ENCODE measurements around the gene DLST.
A peak's percentile ranks its signal among the peaks of the same experiment; 100 is the strongest.
"Not testable (repeated sequence)": the region's sequence is repeated elsewhere in the genome, so short reads cannot be mapped to it uniquely, and the experiment has no call there.

Gene DLST

DNA sequence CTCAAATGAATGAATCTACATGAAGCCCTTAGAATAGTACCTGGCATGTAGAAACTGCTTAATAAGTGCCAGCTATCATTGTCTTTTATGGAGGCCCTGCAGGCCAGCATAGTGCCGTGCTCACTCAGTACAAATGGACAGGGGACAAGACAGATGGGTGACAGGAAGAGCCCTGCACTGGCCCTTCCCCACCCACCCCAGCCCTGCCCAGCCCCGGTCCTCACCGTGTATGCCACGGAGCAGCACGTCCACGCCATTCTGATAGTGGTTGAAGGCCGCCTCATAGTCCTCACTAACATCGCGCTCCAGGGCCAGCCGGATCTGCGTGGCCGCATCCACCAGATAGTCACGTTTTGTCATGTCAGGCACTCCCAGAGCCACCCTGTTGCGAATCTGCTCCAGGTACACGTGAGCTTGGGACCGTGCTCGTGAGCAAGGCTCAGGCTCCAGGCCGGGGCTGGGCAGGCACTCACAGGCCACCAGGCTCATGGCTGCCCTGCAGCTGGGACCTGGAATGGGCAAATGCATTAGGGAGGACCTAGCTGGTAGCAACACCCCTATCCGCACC, 39.4 kb downstream of the DLST start:
- Histone ChIP-seq H3K4me1 (peaks cover 23 to 41% (median 29%) of the 10 kb centered on the region in 10 experiments), H3K9ac (no peak overlapping the region), H4K20me1 (no peaks in the 10 kb centered on the region), H3K4me2 (no peak overlapping the region; a peak in 1 of 22 replicates), H3K27me3 (no peaks in the 10 kb centered on the region), H3K4me3 (no peak overlapping the region), H3K36me3 (peaks cover 0 to 14% (median 0%) of the 10 kb centered on the region in 11 experiments; a peak in 3 of 22 replicates), H3K9me3 (replicated peaks in 1 of 11) (no peaks in the 10 kb centered on the region), H3K27ac (no peak overlapping the region)
- no peak for TF ChIP-seq Cebpa-rat (IDR thresholded peaks at IDR 0.05)

GRCh38 chr14:74921987-74922751, 40.5 kb downstream of the DLST start:
- Histone ChIP-seq H3K4me2 (peak overlapping the region; percentile 79 to 99 (median 95)), H3K27me3 (no peaks in the 10 kb centered on the region), H4K20me1 (no peaks in the 10 kb centered on the region), H3K4me3 (peak overlapping the region; percentile 64 to 81 (median 71)), H3K36me3 (peaks cover 0 to 14% (median 0%) of the 10 kb centered on the region in 11 experiments; a peak in 2 of 22 replicates), H3K9me3 (replicated peaks in 1 of 11) (no peaks in the 10 kb centered on the region), H3K4me1 (peaks cover 23 to 41% (median 29%) of the 10 kb centered on the region in 10 experiments), H3K27ac (peak overlapping the region; percentile 53 to 87 (median 78); a peak in 20 of 22 replicates), H3K9ac (peak overlapping the region; percentile 75 to 89 (median 85))
- TF ChIP-seq Cebpa-rat (IDR thresholded peaks at IDR 0.05): no peak

DNA sequence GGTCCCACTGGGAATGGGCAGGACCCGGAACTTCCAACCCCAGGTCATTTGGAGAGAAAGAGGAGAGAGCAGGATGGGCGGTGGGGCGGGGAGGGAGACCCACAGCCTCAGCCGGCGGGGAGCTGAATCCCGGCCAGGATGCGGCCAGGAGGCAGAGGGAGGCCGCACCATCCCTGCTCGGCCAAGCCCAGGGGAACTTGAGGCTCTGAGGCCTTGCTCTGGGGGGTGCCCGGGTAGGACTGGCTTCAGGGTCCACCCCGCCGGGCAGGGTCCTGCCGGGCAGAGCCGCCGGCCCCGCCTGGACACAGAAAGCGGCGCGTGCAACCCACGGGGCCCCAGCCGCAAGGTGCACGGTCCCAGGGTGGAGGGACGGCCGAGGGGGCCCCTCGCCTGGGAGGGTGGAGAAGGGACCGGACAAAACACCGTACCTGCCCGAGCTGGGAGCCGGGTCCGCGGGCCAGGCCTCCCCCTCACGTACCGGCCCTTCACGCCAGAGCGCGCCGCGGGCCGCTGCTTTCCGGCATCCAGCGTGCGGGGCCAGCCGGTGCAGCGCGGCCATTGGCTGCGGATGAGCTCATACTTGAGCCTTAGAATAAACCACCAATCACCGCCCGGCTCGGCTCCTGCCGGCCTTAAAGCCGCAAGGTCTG, 41.2 kb downstream of the DLST start, which contains the start of gene RPS6KL1:
Gene RPS6KL1, minus strand, starts transcription at position 509 of the 650 bp plus-strand sequence. CDS start 1,719 bp downstream, outside the sequence.
- Histone ChIP-seq H3K27me3 (no peaks in the 10 kb centered on the region), H3K9me3 (replicated peaks in 1 of 11) (no peaks in the 10 kb centered on the region), H3K4me2 (peak within 1 kb of the TSS; percentile 79 to 99 (median 95)), H3K27ac (peak within 1 kb of the TSS; percentile 53 to 87 (median 78); a peak in 21 of 22 replicates), H3K4me3 (peak within 1 kb of the TSS; percentile 64 to 81 (median 71)), H3K9ac (peak within 1 kb of the TSS; percentile 75 to 89 (median 85)), H4K20me1 (no peaks in the 10 kb centered on the region), H3K4me1 (peaks cover 20 to 37% (median 28%) of the 10 kb centered on the region in 10 experiments), H3K36me3 (peaks cover 0 to 14% (median 0%) of the 10 kb centered on the region in 11 experiments; a peak in 2 of 22 replicates)
- no peak for TF ChIP-seq Cebpa-rat (IDR thresholded peaks at IDR 0.05)

- no peak for TF ChIP-seq Cebpa-rat (IDR thresholded peaks at IDR 0.05)
- Histone ChIP-seq H3K9me3 (replicated peaks in 1 of 11) (no peaks in the 10 kb centered on the region), H4K20me1 (no peaks in the 10 kb centered on the region), H3K4me1 (peaks cover 21 to 43% (median 32%) of the 10 kb centered on the region in 10 experiments), H3K27me3 (no peaks in the 10 kb centered on the region), H3K4me2 (0 out of 22 replicates have a peak overlapping the region, but pooled peaks of 2 of the 11 experiments have one; percentile 6 to 30), H3K9ac (no peak overlapping the region), H3K27ac (no peak overlapping the region), H3K4me3 (no peak overlapping the region), H3K36me3 (peaks cover 0 to 13% (median 0%) of the 10 kb centered on the region in 11 experiments; a peak in 2 of 22 replicates)
Observed at GRCh38 chr14:74924061-74924460, 42.3 kb downstream of the DLST start.

- H3K27ac ChIP-seq: no peak overlapping the region
- no peaks in the 10 kb centered on the region for H3K36me3 ChIP-seq
- H3K4me1 ChIP-seq: peaks cover 35 to 55% (median 48%) of the 10 kb centered on the region in 10 experiments
- H3K4me3 ChIP-seq: no peak overlapping the region
- no peak for TF ChIP-seq Cebpa-rat (IDR thresholded peaks at IDR 0.05)
- H3K4me2 ChIP-seq: no peak overlapping the region
- no peaks in the 10 kb centered on the region for H3K27me3 ChIP-seq
- H3K9me3 ChIP-seq (replicated peaks in 1 of 11): no peaks in the 10 kb centered on the region
- H4K20me1 ChIP-seq: no peaks in the 10 kb centered on the region
- no peak overlapping the region for H3K9ac ChIP-seq
Observed at GRCh38 chr14:74927225-74927624, 45.5 kb downstream of the DLST start.

GRCh38 chr14:74929242-74929641, 47.5 kb downstream of the DLST start:
- no peak overlapping the region for H3K4me3 ChIP-seq
- peak overlapping the region; percentile 51 to 92 (median 79) for H3K4me2 ChIP-seq
- no peaks in the 10 kb centered on the region for H3K9me3 ChIP-seq (replicated peaks in 1 of 11)
- no peaks in the 10 kb centered on the region for H3K27me3 ChIP-seq
- H3K36me3 ChIP-seq: no peaks in the 10 kb centered on the region
- no peaks in the 10 kb centered on the region for H4K20me1 ChIP-seq
- peak overlapping the region in 9 of 11 experiments; percentile 1 to 97 (median 88); a peak in 13 of 22 replicates for H3K27ac ChIP-seq
- peaks cover 54 to 58% (median 58%) of the 10 kb centered on the region in 10 experiments for H3K4me1 ChIP-seq
- TF ChIP-seq Cebpa-rat (IDR thresholded peaks at IDR 0.05): peak in 8 of 11 experiments; percentile 47 to 86 (median 62); a peak in 15 of 22 replicates
- H3K9ac ChIP-seq: peak overlapping the region in 4 of 11 experiments; percentile 3 to 30 (median 8); a peak in 4 of 22 replicates

- H3K4me3 ChIP-seq: peak overlapping the region in 1 of 10 experiments; percentile 52; a peak in 1 of 20 replicates
- H3K4me1 ChIP-seq: peaks cover 79 to 83% (median 83%) of the 10 kb centered on the region in 10 experiments
- H3K36me3 ChIP-seq; H4K20me1 ChIP-seq; H3K9me3 ChIP-seq (replicated peaks in 1 of 11); H3K27me3 ChIP-seq: not testable (repeated sequence)
- peak overlapping the region in 10 of 11 experiments; percentile 22 to 97 (median 90); a peak in 19 of 22 replicates for H3K27ac ChIP-seq
- peak overlapping the region; percentile 65 to 93 (median 89) for H3K4me2 ChIP-seq
- peak overlapping the region in 9 of 11 experiments; percentile 50 to 83 (median 78); a peak in 16 of 22 replicates for H3K9ac ChIP-seq
- TF ChIP-seq Cebpa-rat (IDR thresholded peaks at IDR 0.05): peak in 3 of 11 experiments; percentile 6 to 40 (median 22); a peak in 4 of 22 replicates
Observed at GRCh38 chr14:74931744-74932143, 50.0 kb downstream of the DLST start.

DNA sequence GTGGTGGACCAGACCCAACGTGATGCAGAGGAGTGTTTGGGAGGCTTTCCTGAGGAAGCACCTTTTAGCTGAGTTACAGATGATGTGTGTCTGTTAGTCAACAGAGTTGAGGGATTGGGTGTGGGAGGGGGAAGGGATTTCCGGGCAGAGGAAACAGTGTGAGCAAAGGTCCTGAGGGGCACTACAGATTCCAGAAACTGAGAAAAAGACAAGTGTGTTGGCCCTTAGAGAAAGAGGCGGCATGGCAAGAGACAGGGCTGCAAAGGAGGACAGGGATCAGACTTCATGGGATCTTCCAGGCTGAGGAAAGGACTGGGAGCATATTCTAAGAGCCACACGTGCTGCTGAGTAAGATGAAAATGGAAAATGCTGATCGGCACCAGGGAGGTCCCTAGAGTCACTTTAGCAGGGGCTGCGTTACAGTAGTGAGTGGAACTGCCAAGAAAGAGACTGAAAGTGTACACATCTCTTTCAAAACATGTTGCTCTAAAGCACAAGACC, 50.7 kb downstream of the DLST start:
- H4K20me1 ChIP-seq: no peaks in the 10 kb centered on the region
- no peaks in the 10 kb centered on the region for H3K9me3 ChIP-seq (replicated peaks in 1 of 11)
- no peaks in the 10 kb centered on the region for H3K36me3 ChIP-seq
- H3K4me3 ChIP-seq: peak overlapping the region in 7 of 10 experiments; percentile 8 to 52 (median 36); a peak in 7 of 20 replicates
- TF ChIP-seq Cebpa-rat (IDR thresholded peaks at IDR 0.05): peak in 4 of 11 experiments; percentile 5 to 57 (median 10); a peak in 5 of 22 replicates
- no peaks in the 10 kb centered on the region for H3K27me3 ChIP-seq
- H3K9ac ChIP-seq: peak overlapping the region in 10 of 11 experiments; percentile 30 to 83 (median 78); a peak in 18 of 22 replicates
- peaks cover 86 to 90% (median 90%) of the 10 kb centered on the region in 10 experiments for H3K4me1 ChIP-seq
- H3K27ac ChIP-seq: peak overlapping the region in 10 of 11 experiments; percentile 46 to 97 (median 90); a peak in 20 of 22 replicates
- H3K4me2 ChIP-seq: peak overlapping the region; percentile 65 to 93 (median 89)

- H3K9me3 ChIP-seq (replicated peaks in 1 of 11); H3K36me3 ChIP-seq; H4K20me1 ChIP-seq; H3K27me3 ChIP-seq: not testable (repeated sequence)
- peaks cover 91 to 95% (median 95%) of the 10 kb centered on the region in 10 experiments for H3K4me1 ChIP-seq
- peak overlapping the region in 10 of 11 experiments; percentile 30 to 83 (median 78); a peak in 18 of 22 replicates for H3K9ac ChIP-seq
- peak overlapping the region; percentile 65 to 93 (median 89) for H3K4me2 ChIP-seq
- peak overlapping the region in 10 of 11 experiments; percentile 46 to 97 (median 90); a peak in 20 of 22 replicates for H3K27ac ChIP-seq
- H3K4me3 ChIP-seq: peak overlapping the region in 7 of 10 experiments; percentile 8 to 52 (median 36); a peak in 7 of 20 replicates
Observed at GRCh38 chr14:74932936-74933335, 51.2 kb downstream of the DLST start.

Data from BLaER1 treated with 17β-estradiol and CSF1 and Interleukin-3, amounts not matched to agents 10 nM and 100 nM (cell line).